OCI-LY3 (cell line): Measurements from ENCODE around the gene IRAK4.

ENCODE experiments used
- H2AFZ ChIP-seq: fragments of 200-600, 300-600 bp; shearing (Covaris generic); 2 replicates; pipeline ENCODE4 v1.6.0; 2014; ENCODE audit warnings: antibody characterized with exemption, low read depth, low read length
- H3K27ac ChIP-seq: fragments of 200-600, 300-600 bp; sonication (generic); 2 replicates; pipeline ENCODE4 v1.5.1; 2014; ENCODE audit warnings: mild to moderate bottlenecking, low read length, moderate library complexity, mixed read lengths
- H3K27me3 ChIP-seq: fragments of 200-600, 300-600 bp; sonication (generic); 2 replicates; pipeline ENCODE4 v1.6.1; 2014; ENCODE audit warnings: low read depth, low read length, mixed read lengths
- H3K36me3 ChIP-seq: fragments of 200-600, 300-600 bp; sonication (generic); replicated peaks from 2 replicates; pipeline ENCODE3; 2014; ENCODE audit warnings: low read depth, low read length, mixed read lengths
- H3K4me1 ChIP-seq: fragments of 300-600, 200-600 bp; sonication (generic); 2 replicates; pipeline ENCODE4 v1.6.1; 2014; ENCODE audit warnings: low read length, mixed read lengths
- H3K4me2 ChIP-seq: fragments of 200-600, 300-600 bp; sonication (generic); 2 replicates; pipeline ENCODE4 v1.6.1; 2014; ENCODE audit warnings: low read length, mixed read lengths
- H3K4me3 ChIP-seq: fragments of 300-600, 200-600 bp; sonication (generic); 2 replicates; pipeline ENCODE4 v1.5.1; 2014; ENCODE audit warnings: antibody characterized with exemption, mild to moderate bottlenecking, low read length, moderate library complexity
- H3K79me2 ChIP-seq: fragments of 300-600, 200-600 bp; shearing (Covaris generic); 2 replicates; pipeline ENCODE4 v1.6.1; 2014; ENCODE audit warnings: mild to moderate bottlenecking, low read length, mixed read lengths
- H3K9ac ChIP-seq: fragments of 300-600, 200-600 bp; shearing (Covaris generic); 2 replicates; pipeline ENCODE4 v1.6.0; 2014; ENCODE audit warnings: mild to moderate bottlenecking, low read length, moderate library complexity
- H3K9me3 ChIP-seq: fragments of 200-600, 300-600 bp; shearing (Covaris generic); 2 replicates; pipeline ENCODE4 v1.6.1; 2014; ENCODE audit warnings: low read length, mixed read lengths; ENCODE audit not compliant: insufficient read depth
- H4K20me1 ChIP-seq: fragments of 200-600, 300-600 bp; sonication (generic); 2 replicates; pipeline ENCODE4 v1.6.1; 2016; ENCODE audit warnings: low read length, mixed read lengths; ENCODE audit not compliant: insufficient read depth
- CTCF ChIP-seq: fragments of 200-600, 300-600 bp; sonication (generic); IDR thresholded peaks from 2 replicates; pipeline ENCODE4 v1.5.1; 2014; ENCODE audit warnings: antibody characterized with exemption, low read length, low read depth
- EZH2phosphoT487 ChIP-seq: fragments of 200-600 bp; shearing (Covaris generic); IDR thresholded peaks from 2 replicates; pipeline ENCODE4 v1.6.1; 2018; ENCODE audit warnings: antibody characterized with exemption, mixed run types, low read depth

Gene IRAK4

GRCh38 chr12:43824207-43824775 lies 65.5 kb downstream of the IRAK4 start:
- no peak overlapping the region for H3K27ac ChIP-seq
- no peak overlapping the region for H3K9ac ChIP-seq
- no peak overlapping the region for H2AFZ ChIP-seq
- no peaks in the 10 kb centered on the region for H3K4me1 ChIP-seq
- TF ChIP-seq EZH2phosphoT487, result no peak
- TF ChIP-seq CTCF, result no peak
- no peaks in the 10 kb centered on the region for H3K79me2 ChIP-seq
- no peak overlapping the region for H3K4me2 ChIP-seq
- no peaks in the 10 kb centered on the region for H4K20me1 ChIP-seq
- H3K4me3 ChIP-seq, result no peak overlapping the region
- H3K27me3 ChIP-seq, result no peaks in the 10 kb centered on the region
- H3K9me3 ChIP-seq, result no peaks in the 10 kb centered on the region
- no peaks in the 10 kb centered on the region for H3K36me3 ChIP-seq

GRCh38 chr12:43826681-43827080 lies 67.9 kb downstream of the IRAK4 start:
- TF ChIP-seq CTCF, result no peak
- TF ChIP-seq EZH2phosphoT487, result no peak
- H4K20me1 ChIP-seq, result no peaks in the 10 kb centered on the region
- no peak overlapping the region for H2AFZ ChIP-seq
- H3K9me3 ChIP-seq, result no peaks in the 10 kb centered on the region
- H3K9ac ChIP-seq, result no peak overlapping the region
- no peaks in the 10 kb centered on the region for H3K27me3 ChIP-seq
- no peaks in the 10 kb centered on the region for H3K4me1 ChIP-seq
- no peaks in the 10 kb centered on the region for H3K79me2 ChIP-seq
- H3K36me3 ChIP-seq, result no peaks in the 10 kb centered on the region
- no peak overlapping the region for H3K27ac ChIP-seq
- no peak overlapping the region for H3K4me2 ChIP-seq
- no peak overlapping the region for H3K4me3 ChIP-seq

GRCh38 chr12:43827093-43827492 lies 68.3 kb downstream of the IRAK4 start:
- Histone ChIP-seq H3K79me2 (no peaks in the 10 kb centered on the region), H3K4me1 (no peaks in the 10 kb centered on the region), H2AFZ (no peak overlapping the region), H3K36me3 (no peaks in the 10 kb centered on the region), H3K4me3 (no peak overlapping the region), H3K27ac (no peak overlapping the region), H3K4me2 (no peak overlapping the region), H3K9ac (no peak overlapping the region), H3K27me3 (no peaks in the 10 kb centered on the region), H4K20me1 (no peaks in the 10 kb centered on the region), H3K9me3 (no peaks in the 10 kb centered on the region)
- TF ChIP-seq CTCF (no peak), EZH2phosphoT487 (no peak)

GRCh38 chr12:43832463-43833168 lies 73.9 kb downstream of the IRAK4 start:
- H3K4me1 ChIP-seq, result peaks cover 10% of the 10 kb centered on the region
- H3K79me2 ChIP-seq, result no peaks in the 10 kb centered on the region
- H3K9ac ChIP-seq, result no peak overlapping the region
- H3K27me3 ChIP-seq, result no peaks in the 10 kb centered on the region
- no peak for TF ChIP-seq EZH2phosphoT487
- no peak for TF ChIP-seq CTCF
- no peaks in the 10 kb centered on the region for H4K20me1 ChIP-seq
- H3K27ac ChIP-seq, result no peak overlapping the region
- no peaks in the 10 kb centered on the region for H3K9me3 ChIP-seq
- H3K4me2 ChIP-seq, result no peak overlapping the region
- H3K4me3 ChIP-seq, result no peak overlapping the region
- H2AFZ ChIP-seq, result no peak overlapping the region
- no peaks in the 10 kb centered on the region for H3K36me3 ChIP-seq
